H9 (cell line): ENCODE measurements around the gene KRT71. TPM values are rescaled to one million over a fixed set of nuclear protein-coding genes. Genes with fewer than 3 reads are reported as not detected.
A peak's percentile ranks its signal among the peaks of the same experiment; 100 is the strongest.

Source experiments
- DNase-seq: peaks from one replicate; pipeline ENCODE4 v3.0.0-alpha.2; 2017
- H2AFZ ChIP-seq: one replicate; pipeline ENCODE4 v1.6.1; 2013; ENCODE audit warnings: mild to moderate bottlenecking, low read length, control low read depth, moderate library complexity
- H2AK5ac ChIP-seq: 2 replicates; pipeline ENCODE4 v1.6.1; 2013; ENCODE audit warnings: low read length, control low read depth, mixed read lengths; ENCODE audit not compliant: insufficient read length
- H2BK120ac ChIP-seq: one replicate; pipeline ENCODE4 v1.6.1; 2013; ENCODE audit warnings: low read depth, mild to moderate bottlenecking, low read length, control low read depth, inconsistent platforms; ENCODE audit not compliant: poor library complexity, severe bottlenecking
- H2BK12ac ChIP-seq: 2 replicates; pipeline ENCODE4 v1.6.1; 2013; ENCODE audit warnings: low read length, control low read depth, mixed read lengths, low read depth; ENCODE audit not compliant: insufficient read length
- H2BK15ac ChIP-seq: 2 replicates; pipeline ENCODE4 v1.6.1; 2013; ENCODE audit warnings: low read depth, low read length, control low read depth
- H2BK20ac ChIP-seq: one replicate; pipeline ENCODE4 v1.6.1; 2013; ENCODE audit warnings: low read depth, mild to moderate bottlenecking, low read length, control low read depth, inconsistent platforms; ENCODE audit not compliant: poor library complexity, severe bottlenecking
- H2BK5ac ChIP-seq: 2 replicates; pipeline ENCODE4 v1.6.1; 2013; ENCODE audit warnings: low read length, control low read depth, mixed read lengths; ENCODE audit not compliant: insufficient read length
- H3K14ac ChIP-seq: 2 replicates; pipeline ENCODE4 v1.6.1; 2013; ENCODE audit warnings: low read length, control low read depth; ENCODE audit not compliant: insufficient read depth
- H3K18ac ChIP-seq: 2 replicates; pipeline ENCODE4 v1.6.1; 2013; ENCODE audit warnings: low read depth, mild to moderate bottlenecking, mixed read lengths, low read length, control low read depth; ENCODE audit not compliant: insufficient read length
- H3K23ac ChIP-seq: 2 replicates; pipeline ENCODE4 v1.6.1; 2013; ENCODE audit warnings: low read length, control low read depth, mixed read lengths, low read depth; ENCODE audit not compliant: insufficient read length
- H3K23me2 ChIP-seq: 2 replicates; pipeline ENCODE4 v1.6.1; 2013; ENCODE audit warnings: low read depth, mild to moderate bottlenecking, mixed read lengths, low read length, control low read depth; ENCODE audit not compliant: insufficient read length, poor library complexity, severe bottlenecking
- H3K27ac ChIP-seq: 2 replicates; pipeline ENCODE4 v1.5.1; 2013; ENCODE audit warnings: low read length, control low read depth, mixed read lengths, low read depth; ENCODE audit not compliant: insufficient read length
- H3K27me3 ChIP-seq: 2 replicates; pipeline ENCODE4 v1.6.1; 2013; ENCODE audit warnings: low read length, control low read depth, inconsistent platforms; ENCODE audit not compliant: insufficient read depth
- H3K4ac ChIP-seq: 2 replicates; pipeline ENCODE4 v1.6.1; 2013; ENCODE audit warnings: low read depth, mild to moderate bottlenecking, control low read depth, inconsistent platforms, low read length, moderate library complexity
- H3K4me1 ChIP-seq: 2 replicates; pipeline ENCODE4 v1.6.1; 2013; ENCODE audit warnings: low read length, control low read depth, inconsistent platforms; ENCODE audit not compliant: insufficient read depth
- H3K4me2 ChIP-seq: 2 replicates; pipeline ENCODE4 v1.6.1; 2013; ENCODE audit warnings: low read length, control low read depth, mixed read lengths; ENCODE audit not compliant: insufficient read length, insufficient read depth
- H3K56ac ChIP-seq: 2 replicates; pipeline ENCODE4 v1.6.1; 2013; ENCODE audit warnings: low read depth, mild to moderate bottlenecking, mixed read lengths, low read length, control low read depth; ENCODE audit not compliant: insufficient read length
- H3K79me1 ChIP-seq: 2 replicates; pipeline ENCODE4 v1.6.1; 2013; ENCODE audit warnings: low read depth, mild to moderate bottlenecking, moderate library complexity, low read length, control low read depth, inconsistent platforms; ENCODE audit not compliant: insufficient read depth, poor library complexity, severe bottlenecking
- H3K79me2 ChIP-seq: 2 replicates; pipeline ENCODE4 v1.6.1; 2013; ENCODE audit warnings: low read length, control low read depth, inconsistent platforms; ENCODE audit not compliant: insufficient read depth
- H3K9ac ChIP-seq: 2 replicates; pipeline ENCODE4 v1.6.1; 2013; ENCODE audit warnings: low read length, control low read depth, mixed read lengths; ENCODE audit not compliant: insufficient read length; ENCODE audit errors: extremely low read depth
- H3K9me3 ChIP-seq: one replicate; pipeline ENCODE4 v1.6.1; 2013; ENCODE audit warnings: low read depth, low read length, inconsistent platforms; ENCODE audit not compliant: control insufficient read depth
- H3T11ph ChIP-seq: one replicate; pipeline ENCODE4 v1.6.1; 2013; ENCODE audit warnings: mild to moderate bottlenecking, low read length, control low read depth, inconsistent platforms
- H4K20me1 ChIP-seq: one replicate; pipeline ENCODE4 v1.6.1; 2013; ENCODE audit not compliant: control insufficient read depth, insufficient read length, insufficient read depth
- H4K5ac ChIP-seq: 2 replicates; pipeline ENCODE4 v1.6.1; 2013; ENCODE audit warnings: low read depth, mild to moderate bottlenecking, mixed read lengths, low read length, control low read depth; ENCODE audit not compliant: insufficient read length
- H4K8ac ChIP-seq: replicated peaks from 2 replicates; pipeline ENCODE4 v1.6.1; 2013; ENCODE audit warnings: low read length, control low read depth, mixed read lengths, low read depth; ENCODE audit not compliant: insufficient read length
- H4K91ac ChIP-seq: 2 replicates; pipeline ENCODE4 v1.6.1; 2013; ENCODE audit warnings: low read depth, mild to moderate bottlenecking, moderate library complexity, mixed read lengths, low read length, control low read depth; ENCODE audit not compliant: insufficient read length
- H3K27ac Mint-ChIP-seq, 3 experiments: 2 replicates in 2 of 3; 3 replicates in 1 of 3; pipeline ENCODE4 v1.8.0; 2020 to 2021; ENCODE audit warnings: mixed read lengths in 3 of 3, mild to moderate bottlenecking in 1 of 3, moderate library complexity in 1 of 3
- H3K27me3 Mint-ChIP-seq: 2 replicates; pipeline ENCODE4 v1.8.0; 2021; ENCODE audit warnings: low read depth, mild to moderate bottlenecking, moderate library complexity, mixed read lengths
- H3K36me3 Mint-ChIP-seq, 3 experiments: 2 replicates in 2 of 3; 3 replicates in 1 of 3; pipeline ENCODE4 v1.8.0; 2020 to 2021; ENCODE audit warnings: low read depth in 3 of 3, mixed read lengths in 3 of 3; ENCODE audit not compliant: insufficient read depth in 1 of 3
- H3K4me1 Mint-ChIP-seq, 2 experiments: 2 replicates each; pipeline ENCODE4 v1.8.0; 2020; ENCODE audit warnings: mixed read lengths in 2 of 2
- H3K4me3 Mint-ChIP-seq, 2 experiments: 2 replicates in 1 of 2; 3 replicates in 1 of 2; pipeline ENCODE4 v1.8.0; 2020 to 2021; ENCODE audit warnings: mild to moderate bottlenecking in 2 of 2, mixed read lengths in 2 of 2, moderate library complexity in 1 of 2
- H3K9me3 Mint-ChIP-seq, 2 experiments: 2 replicates in 1 of 2; 3 replicates in 1 of 2; pipeline ENCODE4 v1.8.0; 2020; ENCODE audit warnings: mild to moderate bottlenecking in 2 of 2, mixed read lengths in 2 of 2, moderate library complexity in 1 of 2
- CTCF ChIP-seq: fragments of 200-600 bp; sonication (generic); conservative IDR thresholded peaks from 3 replicates; pipeline ENCODE4 v1.8.0; 2021; ENCODE audit warnings: antibody characterized with exemption, mild to moderate bottlenecking
- WGBS: extraction: QIAGEN DNeasy Blood & Tissue Kit; methylation state at CpG from one replicate; pipeline ENCODE4 v1.1.7; 2013; ENCODE audit warnings: missing lambda C conversion rate, low lambda C conversion rate, mixed read lengths; ENCODE audit not compliant: insufficient read length; ENCODE audit errors: extremely low coverage; 5-methylcytosine and 5-hydroxymethylcytosine counted together
- total RNA-seq: library from RNA; stranded (reverse); gene quantifications from 2 replicates; pipeline ENCODE4 v1.2.1, GENCODE V29; 2021

KRT71 gene
- total RNA-seq, 1 experiment from 2014 or later = not detected

GRCh38 chr12:52582971-52583456, 30.1 kb upstream of the KRT71 start:
- Histone ChIP-seq H3K79me1 (no peaks in the 10 kb centered on the region), H2AFZ (no peak overlapping the region), H3K27ac (no peak overlapping the region), H3K23ac (no peak overlapping the region), H4K8ac (no peak overlapping the region), H3K4ac (no peak overlapping the region), H3K18ac (no peak overlapping the region), H2BK15ac (no peak overlapping the region), H3K14ac (no peak overlapping the region), H3K4me1 (no peaks in the 10 kb centered on the region), H3K4me2 (no peak overlapping the region), H3K9me3 (no peaks in the 10 kb centered on the region), H2BK120ac (no peak overlapping the region), H2BK20ac (no peak overlapping the region), H3K9ac (no peak overlapping the region), H3K79me2 (no peaks in the 10 kb centered on the region), H3K23me2 (no peaks in the 10 kb centered on the region), H4K20me1 (no peaks in the 10 kb centered on the region), H3K27me3 (no peaks in the 10 kb centered on the region), H2BK5ac (no peak overlapping the region), H2BK12ac (no peak overlapping the region), H2AK5ac (no peak overlapping the region), H4K91ac (no peak overlapping the region), H3K56ac (no peak overlapping the region), H3T11ph (no peak overlapping the region), H4K5ac (no peak overlapping the region)
- Mint-ChIP-seq H3K9me3 (no peaks in the 10 kb centered on the region), H3K4me1 (peaks cover 10 to 12% of the 10 kb centered on the region in 2 experiments), H3K4me3 (no peak overlapping the region), H3K27ac (no peak overlapping the region), H3K36me3 (no peaks in the 10 kb centered on the region; a peak in 1 of 7 replicates), H3K27me3 (peaks cover 11% of the 10 kb centered on the region)
- DNase-seq = peak; percentile 85
- TF ChIP-seq CTCF = peak; percentile 79
- WGBS = no CpG with 5 or more reads among the region's 7 CpGs
